Stimulated activated CD8-positive, alpha-beta memory T cell treated with anti-CD3 and anti-CD28 coated beads, Interleukin-15, amount 100 ng/mL, for 4 hours (primary cell): ENCODE results near the gene SLC25A44.

Source experiments
- DNase-seq, 2 donors: peaks; one replicate each; pipeline ENCODE4 v3.0.0-alpha.2; 2020; ENCODE audit warnings: low read depth in 2 of 2

SLC25A44 gene, protein sequence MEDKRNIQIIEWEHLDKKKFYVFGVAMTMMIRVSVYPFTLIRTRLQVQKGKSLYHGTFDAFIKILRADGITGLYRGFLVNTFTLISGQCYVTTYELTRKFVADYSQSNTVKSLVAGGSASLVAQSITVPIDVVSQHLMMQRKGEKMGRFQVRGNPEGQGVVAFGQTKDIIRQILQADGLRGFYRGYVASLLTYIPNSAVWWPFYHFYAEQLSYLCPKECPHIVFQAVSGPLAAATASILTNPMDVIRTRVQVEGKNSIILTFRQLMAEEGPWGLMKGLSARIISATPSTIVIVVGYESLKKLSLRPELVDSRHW

DNA sequence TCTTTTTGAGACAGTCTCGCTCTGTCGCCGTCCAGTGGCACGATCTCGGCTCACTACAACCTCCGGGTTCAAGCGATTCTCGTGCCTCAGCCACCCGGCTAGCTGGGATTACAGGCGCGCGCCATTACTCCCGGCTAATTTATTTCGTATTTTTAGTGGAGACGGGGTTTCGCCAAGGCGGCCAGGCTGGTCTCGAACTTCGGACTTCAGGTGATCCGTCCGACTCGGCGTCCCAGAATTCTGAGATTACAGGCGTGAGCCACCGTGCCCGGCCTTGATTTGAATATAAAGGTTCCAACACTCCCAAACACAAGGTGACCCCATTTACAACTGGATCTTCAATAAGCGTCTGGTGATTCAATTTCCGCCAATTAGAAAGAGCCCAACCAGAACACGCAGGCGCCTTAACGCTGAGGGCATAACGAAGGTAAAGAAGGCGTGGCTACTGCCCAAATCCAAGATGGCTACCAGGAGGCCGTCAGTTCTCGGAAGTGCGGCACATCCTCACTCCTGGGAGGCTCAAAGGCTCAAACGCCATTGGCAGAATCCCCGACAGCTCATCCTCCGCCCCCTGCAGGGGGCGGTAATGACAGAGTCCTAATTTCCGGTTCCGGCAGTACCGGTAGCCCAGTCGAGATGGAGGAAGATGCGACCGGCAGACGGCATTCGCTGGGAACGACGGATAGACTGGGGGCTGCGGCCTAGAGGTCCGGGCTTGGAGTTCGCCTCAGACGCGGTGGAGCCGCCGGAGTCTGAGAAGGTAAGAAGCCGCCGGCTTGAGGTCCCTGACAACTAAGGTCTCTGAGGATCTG, at the start of gene SLC25A44:
Gene SLC25A44, plus strand, starts transcription at position 617 of the 812 bp plus-strand sequence. CDS start 5,744 bp downstream, outside the sequence.
- DNase-seq, result peak; percentile 91 to 92

DNA sequence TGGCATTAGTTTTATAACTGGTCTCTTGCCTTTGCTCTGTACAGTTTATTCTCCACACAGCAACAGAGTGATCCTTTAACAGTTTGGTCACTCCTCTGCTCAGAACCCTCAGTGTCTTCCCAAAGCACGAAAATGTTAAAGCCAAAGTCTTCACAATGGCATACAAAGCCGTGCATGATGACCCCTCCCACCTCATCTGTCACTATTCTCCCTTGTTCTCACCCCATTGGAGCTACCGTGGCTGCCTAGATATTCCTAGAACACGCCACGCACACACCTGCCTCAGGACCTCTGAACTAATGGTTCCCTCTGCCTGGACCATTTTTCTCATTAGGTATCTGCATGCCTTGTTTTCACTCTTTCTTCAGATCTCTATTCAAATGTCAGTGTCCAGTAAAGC, 49.2 kb upstream of the SLC25A44 start:
- DNase-seq, result no peak

DNA sequence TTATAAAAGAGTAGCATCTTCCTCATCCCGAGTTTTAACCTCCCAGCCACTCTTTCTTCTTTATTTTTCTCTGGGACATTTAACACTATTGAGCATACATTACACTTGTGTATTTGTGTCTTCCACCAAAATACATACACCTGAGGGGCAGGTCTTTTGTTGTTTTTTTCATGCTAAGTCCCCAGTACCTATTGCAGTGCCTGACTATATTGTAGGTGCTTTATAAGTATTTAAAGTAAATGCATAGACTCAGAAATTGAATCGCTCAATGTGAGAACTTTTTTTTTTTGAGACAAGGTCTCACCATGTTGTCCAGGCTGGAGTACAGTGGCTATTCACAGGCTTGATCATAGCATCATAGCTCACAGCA, 48.3 kb upstream of the SLC25A44 start:
- no peak for DNase-seq

DNA sequence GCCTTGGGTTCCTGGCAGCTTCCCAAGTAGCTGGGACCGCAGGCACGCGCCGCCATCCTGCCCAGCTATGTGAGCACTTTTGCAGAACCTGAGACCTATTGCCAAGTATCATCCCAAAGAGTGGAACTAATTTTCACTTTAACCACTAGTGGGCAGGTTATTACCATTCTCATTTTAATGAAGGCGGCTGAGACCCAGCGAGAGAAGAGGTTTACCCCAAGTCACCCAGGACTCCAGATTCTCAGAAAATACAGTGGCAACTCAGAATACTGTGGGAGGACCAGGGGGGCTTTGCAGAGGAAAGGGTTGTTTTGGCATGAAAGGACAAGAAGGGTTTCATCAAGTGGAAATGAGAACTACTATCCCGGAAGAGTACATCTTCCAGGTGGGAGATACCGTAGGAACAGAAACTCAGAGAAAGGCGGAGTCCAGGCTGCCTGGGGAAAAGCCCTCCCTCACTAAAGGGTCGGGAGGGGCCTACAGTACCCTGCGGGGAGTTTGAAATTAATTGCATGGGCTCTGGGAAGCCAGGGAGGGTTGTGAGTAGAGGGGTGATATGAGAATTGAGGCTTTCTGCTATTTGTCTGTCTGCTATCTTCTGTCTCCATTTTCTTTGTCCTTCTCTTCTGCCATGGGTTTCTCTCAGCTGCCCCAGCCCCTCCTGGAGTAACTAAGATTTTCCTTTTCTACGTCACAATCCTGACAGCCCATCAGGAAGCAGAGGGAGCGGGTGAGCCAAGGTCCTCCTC, 47.7 kb upstream of the SLC25A44 start:
- DNase-seq, result no peak

DNA sequence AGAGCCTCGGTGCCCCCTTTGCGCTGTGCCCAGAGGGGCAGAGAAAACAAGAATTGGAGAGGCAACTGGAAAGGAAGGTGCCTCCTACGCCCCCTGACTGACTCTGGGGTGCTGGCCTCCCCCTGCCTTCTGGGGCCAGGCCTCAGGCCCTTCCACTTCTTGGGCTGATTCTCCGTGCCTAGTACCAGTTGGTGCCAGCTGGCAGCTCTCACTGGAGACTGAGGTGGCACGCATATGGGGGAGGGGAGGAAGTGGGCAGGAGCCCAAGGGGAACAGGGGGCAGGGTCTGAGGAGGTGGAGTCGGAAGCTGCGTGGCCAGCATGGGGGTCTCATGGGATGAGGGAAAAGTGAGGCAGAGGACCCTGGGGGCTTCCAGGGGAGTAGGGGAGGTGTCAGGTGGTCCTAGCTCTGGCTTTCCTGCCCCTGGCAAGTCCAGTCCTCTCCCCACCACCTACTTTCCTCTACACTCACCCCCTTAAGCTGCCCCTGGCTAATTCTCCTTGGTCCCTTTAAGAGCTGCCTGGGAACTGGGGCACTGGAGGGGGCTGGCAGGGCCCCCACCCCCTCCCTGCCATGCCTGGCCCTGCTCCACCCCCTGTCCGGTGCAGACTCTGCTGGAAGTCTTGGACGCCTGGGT, 47.0 kb upstream of the SLC25A44 start:
- no peak for DNase-seq

DNA sequence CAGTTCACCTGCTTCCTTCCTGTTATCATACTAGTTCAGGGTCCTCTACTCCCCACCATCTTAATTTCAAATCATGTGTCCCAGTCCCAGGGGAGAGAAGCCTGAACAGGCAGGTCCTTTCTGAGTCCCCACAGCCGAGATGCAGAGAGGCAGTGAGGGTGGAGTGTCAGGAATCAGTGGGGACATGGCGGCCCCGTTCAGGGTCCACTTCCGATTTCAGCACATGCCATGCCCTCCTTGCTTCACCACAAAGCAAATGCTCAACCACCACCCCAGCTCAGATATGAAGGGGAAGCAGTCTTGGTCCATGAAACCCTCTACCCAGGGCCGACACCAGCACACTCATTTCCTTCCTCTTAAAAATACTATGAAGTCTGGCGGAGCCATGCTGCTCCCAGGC, 45.7 kb upstream of the SLC25A44 start:
- no peak for DNase-seq

DNA sequence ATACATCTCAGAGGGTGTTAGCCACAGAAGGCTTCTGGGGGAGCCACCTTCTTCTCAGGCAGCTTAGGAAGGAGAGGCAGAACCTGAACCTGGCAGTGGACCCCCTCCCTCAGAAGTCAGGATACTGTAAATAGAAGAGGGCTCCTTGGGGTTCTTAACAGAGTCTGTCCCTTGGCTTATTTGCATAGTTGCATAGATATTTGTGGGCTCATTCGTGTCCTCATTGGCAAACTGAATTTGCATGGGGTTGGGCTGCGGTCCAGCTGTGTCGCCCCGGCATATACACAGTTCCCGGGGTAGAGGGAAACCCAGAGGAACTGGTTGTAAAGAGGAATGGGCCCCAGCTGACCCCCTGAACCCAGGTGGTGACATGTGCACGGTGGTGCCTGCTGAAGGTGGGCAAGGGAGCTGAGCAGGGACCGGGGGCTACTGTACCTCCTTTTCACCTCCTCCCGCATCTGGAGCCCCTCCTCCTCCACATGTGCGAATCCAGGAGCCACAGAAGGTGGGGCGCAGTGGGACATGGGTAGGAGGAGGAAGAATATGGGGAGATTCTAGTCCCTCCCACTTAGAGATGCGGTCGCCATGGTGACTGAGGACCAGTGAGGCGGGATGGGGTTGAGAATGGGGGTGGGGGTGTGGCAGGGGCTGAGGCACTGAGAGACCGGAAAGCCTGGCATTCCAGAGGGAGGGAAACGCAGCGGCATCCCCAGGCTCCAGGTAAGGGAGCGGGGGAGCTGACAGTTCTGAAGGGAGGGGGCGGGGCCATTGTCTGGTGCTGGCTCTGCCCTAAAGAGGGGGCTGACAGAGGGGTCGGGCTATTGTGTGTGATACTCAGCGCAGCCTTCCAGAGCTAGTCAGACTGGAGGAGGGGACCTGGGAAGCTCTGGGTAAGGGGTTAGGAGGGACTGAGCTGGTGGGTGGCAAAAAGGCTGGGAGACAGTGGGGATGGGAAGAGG, 44.3 kb upstream of the SLC25A44 start:
- no peak for DNase-seq

DNA sequence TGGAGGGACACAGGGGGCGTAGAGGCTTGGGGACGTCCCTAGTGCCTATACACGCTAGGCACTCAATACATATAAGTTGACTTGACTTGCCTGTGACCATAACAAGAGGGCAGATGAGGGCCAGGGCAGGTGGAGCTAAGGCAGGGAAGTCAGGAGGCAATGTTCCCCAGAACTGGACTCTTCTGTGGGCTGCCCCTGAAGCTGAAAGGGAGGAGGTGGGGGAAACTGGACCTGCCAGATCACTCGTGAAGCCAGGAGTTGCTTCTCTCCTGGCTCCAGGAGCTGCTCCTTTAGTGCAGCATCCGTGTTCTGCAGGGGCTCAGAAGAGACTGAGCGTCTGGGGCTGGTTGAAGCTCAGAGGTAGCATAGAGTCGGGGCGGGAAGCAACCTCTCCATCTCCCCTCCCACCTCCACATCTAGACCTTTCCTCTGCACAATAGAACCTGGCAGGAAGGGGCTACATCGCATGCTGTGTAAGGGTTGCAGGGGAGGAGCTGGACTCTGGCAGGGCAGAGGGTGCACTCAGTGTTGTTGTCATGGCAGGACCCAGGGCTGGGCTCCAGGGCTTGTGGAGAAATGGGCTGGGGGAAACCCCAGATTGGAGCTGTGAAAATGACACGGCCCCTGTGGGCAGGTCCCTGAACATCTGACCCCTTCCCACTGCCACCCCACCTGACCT, 43.4 kb upstream of the SLC25A44 start:
- DNase-seq, result no peak

DNA sequence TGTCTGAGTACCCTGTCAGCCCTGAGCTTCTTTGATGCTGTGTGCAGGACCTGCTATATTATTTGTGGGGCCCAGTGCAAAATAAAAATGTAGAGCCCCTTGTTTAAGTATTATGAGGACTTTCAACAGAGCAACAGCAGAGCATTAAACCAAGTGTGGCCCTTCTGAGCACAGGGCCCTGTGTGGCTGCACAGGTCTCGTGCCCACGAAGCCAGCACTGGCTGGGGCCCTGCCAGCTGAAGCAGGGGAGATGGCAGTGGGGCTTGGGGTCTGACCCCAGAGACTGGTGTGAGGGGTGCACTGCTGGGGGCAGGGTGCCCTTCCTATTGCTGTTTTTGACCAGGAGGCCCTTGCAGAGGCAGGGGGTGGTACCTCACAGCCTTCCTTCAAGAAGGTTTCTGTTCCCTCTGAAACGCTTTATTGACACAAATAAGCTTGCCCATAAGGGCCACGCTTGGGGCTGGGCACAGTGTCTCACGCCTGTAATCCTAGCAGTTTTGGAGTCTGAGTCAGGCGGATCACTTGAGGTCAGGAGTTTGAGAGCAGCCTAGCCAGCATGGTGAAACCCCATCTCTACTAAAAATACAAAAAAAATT, 42.7 kb upstream of the SLC25A44 start:
- DNase-seq, result no peak

DNA sequence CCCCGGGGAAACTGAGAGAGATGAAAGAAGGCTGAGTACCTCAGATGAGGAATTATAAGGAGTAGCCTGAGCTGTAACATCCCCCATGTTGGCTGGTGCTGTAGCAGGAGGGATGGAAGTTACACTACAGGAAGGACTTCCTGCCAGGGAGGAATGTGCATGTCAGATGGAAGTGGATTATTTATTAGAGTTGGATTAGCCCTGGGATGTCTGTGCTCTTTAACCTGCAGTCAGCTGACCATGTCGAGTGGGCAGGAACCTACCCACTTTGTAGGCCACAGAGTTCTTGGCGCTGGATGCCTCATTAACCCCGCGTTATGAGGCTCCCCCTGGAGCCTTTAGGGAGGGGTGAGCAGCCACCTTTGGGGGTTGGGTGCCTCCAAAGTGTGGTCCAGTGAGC, 41.3 kb upstream of the SLC25A44 start:
- DNase-seq, result no peak

DNA sequence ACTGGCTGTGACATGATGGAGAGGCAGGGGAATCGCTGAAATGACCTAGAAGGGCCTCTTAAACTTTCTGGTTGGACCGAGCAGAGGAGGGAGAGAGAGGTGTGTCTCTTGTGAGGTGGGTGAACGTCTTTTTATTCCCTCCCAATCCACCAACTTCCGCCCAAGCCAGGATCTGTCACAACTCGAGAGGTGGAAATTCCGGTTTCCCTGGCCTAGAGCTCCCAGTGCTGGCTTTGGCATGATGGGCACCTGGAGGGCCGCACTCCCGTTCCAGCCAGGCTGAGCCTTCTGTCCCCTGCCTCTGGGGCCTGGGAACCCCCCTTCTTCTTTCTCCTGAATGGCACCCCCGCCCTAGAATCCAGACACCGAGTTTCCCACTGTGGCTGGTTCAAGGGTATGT, 40.5 kb upstream of the SLC25A44 start, which contains the start of gene SEMA4A:
Gene SEMA4A, plus strand, starts transcription at position 224 of the 400 bp plus-strand sequence. CDS start 994 bp downstream, outside the sequence.
- no peak for DNase-seq

DNA sequence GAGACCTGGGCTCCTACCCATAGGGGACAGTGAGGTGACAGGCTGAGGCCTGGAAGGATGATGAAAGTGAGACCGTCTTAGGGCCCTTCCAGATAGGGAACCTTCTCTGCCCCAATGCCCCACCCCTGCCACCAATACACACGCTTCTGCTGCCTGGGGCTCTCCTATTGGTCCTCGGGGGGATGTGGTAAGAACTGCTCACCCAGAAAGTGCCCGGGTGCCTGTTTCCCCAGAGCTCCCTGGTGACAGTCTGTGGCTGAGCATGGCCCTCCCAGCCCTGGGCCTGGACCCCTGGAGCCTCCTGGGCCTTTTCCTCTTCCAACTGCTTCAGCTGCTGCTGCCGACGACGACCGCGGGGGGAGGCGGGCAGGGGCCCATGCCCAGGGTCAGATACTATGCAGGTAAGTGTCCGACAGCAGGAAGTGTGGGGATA, 39.6 kb upstream of the SLC25A44 start:
- DNase-seq, result no peak

DNA sequence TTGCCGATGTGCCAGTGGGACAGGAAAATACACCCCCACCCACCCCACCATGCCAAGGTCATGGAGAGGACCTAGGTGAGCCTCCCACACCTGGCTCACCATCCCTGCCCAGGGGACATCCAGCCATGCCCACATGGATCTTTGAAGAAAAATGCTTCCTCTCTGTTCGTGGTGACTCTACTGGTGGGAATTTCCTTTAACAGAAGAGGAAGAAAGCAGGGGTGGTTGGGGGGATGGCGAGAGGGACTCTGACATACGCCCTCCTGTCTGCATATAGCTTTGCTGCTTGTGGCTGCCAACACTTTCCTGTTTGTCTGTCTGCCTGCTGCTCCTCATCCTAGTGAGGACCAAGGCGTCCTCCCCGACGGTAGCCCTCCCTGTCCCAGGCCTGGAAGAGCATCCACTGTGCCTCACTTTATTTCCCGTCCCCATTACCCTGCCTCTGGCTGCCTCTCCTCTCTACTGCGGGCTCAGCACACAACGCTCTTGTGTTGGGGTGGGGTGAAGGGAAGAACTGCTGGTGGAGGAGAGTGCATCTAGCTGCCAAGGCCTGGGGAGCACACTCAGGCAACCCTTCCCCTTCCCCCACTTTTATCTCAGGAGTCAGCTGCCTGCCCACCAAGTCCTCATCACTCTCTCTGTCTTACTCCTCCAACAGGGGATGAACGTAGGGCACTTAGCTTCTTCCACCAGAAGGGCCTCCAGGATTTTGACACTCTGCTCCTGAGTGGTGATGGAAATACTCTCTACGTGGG, 38.0 kb upstream of the SLC25A44 start:
- DNase-seq, result no peak

DNA sequence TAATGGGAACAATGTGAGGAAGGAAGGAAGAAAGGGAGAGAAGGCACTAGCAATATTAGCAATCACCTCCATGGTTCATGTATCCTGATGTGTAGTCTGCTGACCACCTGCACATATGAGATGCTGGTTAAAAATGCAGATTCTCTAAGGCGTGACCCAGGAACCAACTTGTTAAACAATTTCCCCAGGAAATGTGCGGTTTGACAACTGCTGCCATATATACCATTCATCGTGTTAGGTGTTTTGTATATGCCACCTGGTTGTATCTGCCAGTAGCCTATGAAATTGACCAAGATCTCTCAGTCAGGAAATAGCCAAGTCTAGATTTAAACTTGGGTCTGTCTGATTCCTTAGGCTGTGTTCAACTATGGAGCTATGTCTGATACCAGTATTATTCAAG, 36.4 kb upstream of the SLC25A44 start:
- DNase-seq, result no peak

DNA sequence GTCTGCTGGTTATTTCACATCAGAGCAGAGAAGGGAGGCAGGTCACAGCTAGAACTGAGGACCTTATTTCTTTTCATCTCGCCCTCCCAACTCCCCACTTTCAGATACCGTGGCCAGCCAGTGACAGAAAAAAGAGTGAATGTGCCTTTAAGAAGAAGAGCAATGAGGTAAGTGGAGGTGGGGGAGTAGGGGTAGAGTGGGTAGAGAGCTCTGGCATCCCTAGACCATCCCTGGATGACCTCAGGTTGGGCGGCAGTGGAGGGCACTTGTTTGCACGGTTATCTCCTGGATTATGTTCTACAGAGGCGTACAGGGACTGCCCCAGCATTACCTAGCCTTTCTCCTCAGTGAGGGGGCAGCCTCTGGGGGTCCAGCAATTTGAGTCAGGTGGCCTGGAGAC, 35.9 kb upstream of the SLC25A44 start:
- DNase-seq, result no peak

DNA sequence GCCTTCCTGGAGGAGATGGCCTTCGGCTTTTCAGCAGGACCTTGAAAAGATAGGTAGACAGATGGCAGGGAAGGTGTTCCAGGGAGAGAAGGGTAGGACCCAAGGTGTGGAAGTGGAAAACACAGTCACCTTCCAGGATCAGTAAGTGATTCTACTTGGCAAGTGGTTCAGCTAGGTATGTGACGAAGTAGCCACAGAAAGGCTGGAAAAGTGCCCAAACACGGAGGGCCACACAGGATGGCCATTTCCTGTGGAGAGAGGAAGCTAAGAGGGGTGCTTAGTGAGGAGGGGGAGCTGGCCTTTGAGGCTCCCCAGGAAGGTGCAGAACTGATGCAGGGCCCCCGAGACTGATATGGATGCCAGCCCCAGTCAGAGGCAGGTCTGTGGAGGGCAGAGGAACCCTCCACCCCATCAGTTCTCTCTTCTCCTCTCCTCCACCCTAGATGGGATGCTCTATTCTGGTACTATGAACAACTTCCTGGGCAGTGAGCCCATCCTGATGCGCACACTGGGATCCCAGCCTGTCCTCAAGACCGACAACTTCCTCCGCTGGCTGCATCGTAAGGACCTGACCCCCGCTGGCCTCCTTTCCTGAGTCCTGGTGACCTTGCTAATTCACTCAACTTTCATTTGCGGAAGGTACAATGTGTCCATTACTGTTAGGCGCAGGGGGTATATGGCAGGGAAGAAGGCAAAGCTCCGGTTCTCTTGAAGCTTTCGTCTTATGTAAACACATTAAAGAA, 33.7 kb upstream of the SLC25A44 start:
- no peak for DNase-seq

DNA sequence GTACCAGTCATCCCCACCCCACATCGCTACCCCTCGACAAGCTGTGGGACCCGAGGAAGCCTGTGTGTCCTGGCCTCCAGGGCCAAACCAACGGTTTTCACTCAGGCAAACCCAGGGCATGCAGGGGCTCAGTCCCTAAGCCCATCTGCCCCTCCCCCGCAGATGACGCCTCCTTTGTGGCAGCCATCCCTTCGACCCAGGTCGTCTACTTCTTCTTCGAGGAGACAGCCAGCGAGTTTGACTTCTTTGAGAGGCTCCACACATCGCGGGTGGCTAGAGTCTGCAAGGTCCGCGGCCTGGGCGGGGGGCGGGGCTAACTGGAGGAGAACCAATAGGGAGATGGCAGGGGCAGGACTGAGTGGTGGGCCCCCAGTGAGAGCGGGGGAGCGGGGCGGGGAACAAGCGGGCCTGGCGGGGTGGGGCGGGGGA, 33.1 kb upstream of the SLC25A44 start:
- peak; percentile 35 to 52 for DNase-seq

DNA sequence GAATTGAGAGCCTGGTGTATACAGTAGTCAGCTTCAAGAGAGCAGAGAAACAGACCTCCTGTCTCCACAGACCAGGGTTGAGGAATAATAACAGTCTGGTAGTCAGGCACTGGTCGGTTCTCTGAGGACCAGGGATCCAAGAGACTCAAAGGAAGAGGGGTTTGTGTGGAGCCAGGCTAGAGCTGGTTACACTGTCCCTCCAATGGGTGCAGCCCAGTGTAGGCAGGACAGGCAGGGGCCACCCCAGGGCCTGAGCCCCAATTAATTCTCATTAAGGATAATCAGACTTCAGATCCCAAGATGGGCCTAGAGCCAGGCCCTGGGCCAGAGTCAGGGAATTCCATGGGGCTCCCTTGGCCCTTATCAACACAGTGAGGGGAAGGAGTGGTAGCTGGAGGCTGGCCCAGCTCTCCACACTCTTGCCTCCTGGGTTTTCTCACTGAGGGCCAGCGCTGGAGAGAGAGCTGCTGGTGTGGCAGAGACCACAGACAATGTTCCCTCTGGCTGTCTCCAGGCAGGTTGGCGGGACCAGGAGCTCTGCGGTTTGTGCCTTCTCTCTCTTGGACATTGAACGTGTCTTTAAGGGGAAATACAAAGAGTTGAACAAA, 31.4 kb upstream of the SLC25A44 start:
- DNase-seq, result no peak
